Astrocyte (in vitro differentiated cells and primary cell): Measurements from ENCODE around the gene SLC38A3. TPM values are rescaled to one million over a fixed set of nuclear protein-coding genes. Genes with fewer than 3 reads are reported as not detected.

ENCODE experiments used
- DNase-seq: peaks from one replicate; pipeline ENCODE4 v3.0.0-alpha.2; 2010; ENCODE audit warnings: low read depth
- FAIRE-seq: peaks from 2 replicates; lab custom pipeline; 2011; peaks lifted over from hg19 to GRCh38; lab: Jason Lieb, UNC
- H2AFZ ChIP-seq: 2 replicates; pipeline ENCODE4 v1.6.0; 2012; ENCODE audit warnings: low read depth, low read length, inconsistent platforms
- H3K27ac ChIP-seq: 2 replicates; pipeline ENCODE4 v1.5.1; 2011; ENCODE audit warnings: low read depth, low read length, inconsistent platforms
- H3K27me3 ChIP-seq: 2 replicates; pipeline ENCODE4 v1.6.0; 2011; ENCODE audit warnings: low read length, inconsistent platforms; ENCODE audit not compliant: insufficient read depth
- H3K36me3 ChIP-seq: 2 replicates; pipeline ENCODE4 v1.5.1; 2011; ENCODE audit warnings: low read length, inconsistent platforms; ENCODE audit not compliant: insufficient read depth
- H3K4me1 ChIP-seq: 2 replicates; pipeline ENCODE4 v1.5.1; 2011; ENCODE audit warnings: low read length, inconsistent platforms; ENCODE audit not compliant: insufficient read depth
- H3K4me2 ChIP-seq: 2 replicates; pipeline ENCODE4 v1.6.0; 2012; ENCODE audit warnings: low read length, inconsistent platforms
- H3K4me3 ChIP-seq: 2 replicates; pipeline ENCODE4 v1.5.1; 2011; ENCODE audit warnings: low read depth, mild to moderate bottlenecking, low read length, inconsistent platforms; ENCODE audit not compliant: insufficient read depth
- H3K79me2 ChIP-seq: 2 replicates; pipeline ENCODE4 v1.6.0; 2012; ENCODE audit warnings: mild to moderate bottlenecking, low read length, inconsistent platforms; ENCODE audit not compliant: insufficient read depth
- H3K9ac ChIP-seq: 2 replicates; pipeline ENCODE4 v1.6.0; 2012; ENCODE audit warnings: mild to moderate bottlenecking, low read length, inconsistent platforms
- H3K9me3 ChIP-seq: 2 replicates; pipeline ENCODE4 v1.5.1; 2012; ENCODE audit warnings: low read depth, mild to moderate bottlenecking, low read length, inconsistent platforms; ENCODE audit not compliant: insufficient read depth
- H4K20me1 ChIP-seq: 2 replicates; pipeline ENCODE4 v1.6.0; 2012; ENCODE audit warnings: low read length, inconsistent platforms; ENCODE audit not compliant: insufficient read depth
- H3K27ac Mint-ChIP-seq: one replicate; pipeline ENCODE4 v1.8.0; 2021; ENCODE audit warnings: mild to moderate bottlenecking, mixed read lengths; ENCODE audit not compliant: unreplicated experiment
- H3K27me3 Mint-ChIP-seq: one replicate; pipeline ENCODE4 v1.8.0; 2021; ENCODE audit warnings: low read depth, mixed read lengths; ENCODE audit not compliant: unreplicated experiment
- H3K36me3 Mint-ChIP-seq: one replicate; pipeline ENCODE4 v1.8.0; 2021; ENCODE audit warnings: low read depth, mixed read lengths; ENCODE audit not compliant: unreplicated experiment
- H3K4me1 Mint-ChIP-seq: one replicate; pipeline ENCODE4 v1.8.0; 2021; ENCODE audit warnings: low read depth, mixed read lengths; ENCODE audit not compliant: unreplicated experiment
- H3K4me3 Mint-ChIP-seq: one replicate; pipeline ENCODE4 v1.8.0; 2021; ENCODE audit warnings: mild to moderate bottlenecking, moderate library complexity, mixed read lengths; ENCODE audit not compliant: unreplicated experiment
- H3K9me3 Mint-ChIP-seq: one replicate; pipeline ENCODE4 v1.8.0; 2021; ENCODE audit warnings: mild to moderate bottlenecking, mixed read lengths; ENCODE audit not compliant: unreplicated experiment
- CTCF ChIP-seq: IDR thresholded peaks from 2 replicates; pipeline ENCODE4 v1.5.1; 2011; ENCODE audit warnings: low read depth, mild to moderate bottlenecking, inconsistent platforms, low read length, moderate library complexity; ENCODE audit not compliant: insufficient read depth
- EZH2 ChIP-seq: IDR thresholded peaks from 2 replicates; pipeline ENCODE4 v1.6.1; 2012; ENCODE audit warnings: mild to moderate bottlenecking, low read length, inconsistent platforms; ENCODE audit not compliant: insufficient read depth
- total RNA-seq: library from RNA; stranded (reverse); gene quantifications from 2 replicates; pipeline ENCODE4 v1.2.1, GENCODE V29; 2021

SLC38A3 gene
- total RNA-seq, 1 donor from 2014 or later: 0.68 TPM

GRCh38 chr3:50268703-50269451, 63.8 kb downstream of the SLC38A3 start, which contains the start of gene SEMA3B:
Gene SEMA3B (plus strand): TSS chr3:50269147. CDS start chr3:50269241, 94 bp downstream.
- H3K4me3 ChIP-seq: no peak within 1 kb of the TSS
- H2AFZ ChIP-seq: no peak within 1 kb of the TSS
- peaks cover 33% of the 10 kb centered on the region for H3K4me1 Mint-ChIP-seq
- no peak within 1 kb of the TSS for H3K4me3 Mint-ChIP-seq
- no peak for TF ChIP-seq EZH2
- TF ChIP-seq CTCF: no peak
- H4K20me1 ChIP-seq: no peaks in the 10 kb centered on the region
- H3K36me3 Mint-ChIP-seq: peaks cover 2% of the 10 kb centered on the region
- DNase-seq (no peak), FAIRE-seq (no peak)
- H3K36me3 ChIP-seq: no peaks in the 10 kb centered on the region
- peak within 1 kb of the TSS; percentile 26 for H3K4me2 ChIP-seq
- peaks cover 8% of the 10 kb centered on the region for H3K27me3 ChIP-seq
- no peaks in the 10 kb centered on the region for H3K9me3 Mint-ChIP-seq
- H3K9me3 ChIP-seq: no peaks in the 10 kb centered on the region
- H3K4me1 ChIP-seq: peaks cover 42% of the 10 kb centered on the region
- peak within 1 kb of the TSS; percentile 27 for H3K27ac Mint-ChIP-seq
- no peak within 1 kb of the TSS for H3K9ac ChIP-seq
- no peak within 1 kb of the TSS for H3K27ac ChIP-seq
- no peaks in the 10 kb centered on the region for H3K79me2 ChIP-seq
- H3K27me3 Mint-ChIP-seq: peaks cover 5% of the 10 kb centered on the region

GRCh38 chr3:50269460-50269859, 64.4 kb downstream of the SLC38A3 start:
- peaks cover 14% of the 10 kb centered on the region for H3K27me3 ChIP-seq
- peaks cover 1% of the 10 kb centered on the region for H4K20me1 ChIP-seq
- peak overlapping the region; percentile 24 for H3K27ac Mint-ChIP-seq
- H3K4me1 Mint-ChIP-seq: peaks cover 32% of the 10 kb centered on the region
- TF ChIP-seq CTCF (no peak), EZH2 (no peak)
- DNase-seq (no peak), FAIRE-seq (no peak)
- H3K79me2 ChIP-seq: no peaks in the 10 kb centered on the region
- H3K27ac ChIP-seq: no peak overlapping the region
- H3K4me1 ChIP-seq: peaks cover 36% of the 10 kb centered on the region
- no peak overlapping the region for H3K4me3 Mint-ChIP-seq
- H3K27me3 Mint-ChIP-seq: peaks cover 10% of the 10 kb centered on the region
- no peak overlapping the region for H3K9ac ChIP-seq
- no peaks in the 10 kb centered on the region for H3K9me3 ChIP-seq
- H3K36me3 Mint-ChIP-seq: peaks cover 6% of the 10 kb centered on the region
- H2AFZ ChIP-seq: no peak overlapping the region
- peak overlapping the region; percentile 26 for H3K4me2 ChIP-seq
- H3K9me3 Mint-ChIP-seq: no peaks in the 10 kb centered on the region
- H3K4me3 ChIP-seq: no peak overlapping the region
- H3K36me3 ChIP-seq: no peaks in the 10 kb centered on the region

GRCh38 chr3:50269977-50270413, 64.9 kb downstream of the SLC38A3 start:
- Histone ChIP-seq H3K9me3 (no peaks in the 10 kb centered on the region), H3K36me3 (no peaks in the 10 kb centered on the region), H2AFZ (no peak overlapping the region), H4K20me1 (peaks cover 3% of the 10 kb centered on the region), H3K4me2 (peak overlapping the region; percentile 3), H3K9ac (peak overlapping the region; percentile 38), H3K4me1 (peaks cover 32% of the 10 kb centered on the region), H3K4me3 (no peak overlapping the region), H3K79me2 (no peaks in the 10 kb centered on the region), H3K27ac (no peak overlapping the region), H3K27me3 (peaks cover 18% of the 10 kb centered on the region)
- FAIRE-seq (no peak), DNase-seq (no peak)
- H3K27ac Mint-ChIP-seq: no peak overlapping the region
- no peak for TF ChIP-seq CTCF
- TF ChIP-seq EZH2: no peak
- peaks cover 14% of the 10 kb centered on the region for H3K27me3 Mint-ChIP-seq
- H3K4me3 Mint-ChIP-seq: no peak overlapping the region
- H3K4me1 Mint-ChIP-seq: peaks cover 31% of the 10 kb centered on the region
- H3K36me3 Mint-ChIP-seq: peaks cover 8% of the 10 kb centered on the region
- H3K9me3 Mint-ChIP-seq: no peaks in the 10 kb centered on the region
